Fibroblast of the aortic adventitia (primary cell): ENCODE results near the gene DUOX2. TPM values are rescaled to one million over a fixed set of nuclear protein-coding genes. Genes with fewer than 3 reads are reported as not detected.
"Not testable (repeated sequence)": the region's sequence is repeated elsewhere in the genome, so short reads cannot be mapped to it uniquely, and the experiment has no call there.

ENCODE experiments used
- DNase-seq: peaks from one replicate; pipeline ENCODE4 v3.0.0-alpha.2; 2010; ENCODE audit warnings: low read depth
- H3K4me3 ChIP-seq: 2 replicates; pipeline ENCODE4 v1.5.1; 2011; ENCODE audit warnings: low read depth, mild to moderate bottlenecking, control low read depth, low read length, moderate library complexity
- CTCF ChIP-seq: IDR thresholded peaks from 2 replicates; pipeline ENCODE4 v1.5.1; 2011; ENCODE audit warnings: mild to moderate bottlenecking, low read length, control low read depth, inconsistent platforms; ENCODE audit not compliant: insufficient read depth
- small RNA-seq: library from RNA; depleted of rRNA; stranded (forward); fragments of <200 nt; gene quantifications from one replicate; pipeline ENCODE3, GENCODE V24; 2012
- total RNA-seq: library from RNA; depleted of rRNA; stranded (reverse); fragments of >200 nt; gene quantifications from 2 replicates; pipeline ENCODE4 v1.2.3, GENCODE V29; 2012; ENCODE audit warnings: low replicate concordance

The DUOX2 gene
- total RNA-seq, 1 donor, result not detected

GRCh38 chr15:45050587-45050986 is 63.4 kb downstream of the DUOX2 start:
- DNase-seq, result no peak
- TF ChIP-seq CTCF, result no peak
- no peak overlapping the region for H3K4me3 ChIP-seq

- H3K4me3 ChIP-seq, result no peak overlapping the region
- TF ChIP-seq CTCF, result no peak
- peak; percentile 35 for DNase-seq
Measured at GRCh38 chr15:45048794-45049631, 65.0 kb downstream of the DUOX2 start.

GRCh38 chr15:45048449-45048793 is 65.6 kb downstream of the DUOX2 start:
- not testable (repeated sequence) for H3K4me3 ChIP-seq, DNase-seq

- not testable (repeated sequence) for H3K4me3 ChIP-seq, DNase-seq
Measured at GRCh38 chr15:45044270-45044669, 69.7 kb downstream of the DUOX2 start.

DNA sequence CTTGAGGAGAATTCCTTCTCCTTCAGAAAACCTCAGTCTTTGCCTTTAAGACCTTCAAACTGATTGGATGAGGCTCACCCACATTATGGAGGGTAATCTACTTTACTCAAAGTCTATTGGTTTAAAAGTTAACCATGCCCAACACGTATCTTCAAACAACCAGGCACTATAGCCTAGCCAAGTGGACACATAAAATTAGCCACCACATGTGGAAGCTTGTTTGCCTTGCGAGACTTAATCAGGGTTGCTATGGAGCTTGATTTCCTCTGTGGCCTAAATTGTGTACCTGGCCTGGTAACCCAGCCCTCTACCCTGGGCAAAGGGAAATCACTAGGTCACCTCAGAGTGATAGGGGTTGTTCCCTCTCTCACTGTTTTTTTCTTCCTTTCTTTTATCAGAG is 71.1 kb downstream of the DUOX2 start:
- not testable (repeated sequence) for H3K4me3 ChIP-seq, DNase-seq

Small RNA genes lying within 50 kb of the gene (small RNA-seq; reads per million reads assigned to genes)
- not detected for gene RF00019

Other genes starting within 250 kb of the DUOX2 start
- gene TERB2, start 157.5 kb downstream of the DUOX2 start, total RNA-seq, result not detected in 2 replicates
- gene SORD, start 91.0 kb downstream of the DUOX2 start, total RNA-seq, result 9.8 and 13.2 TPM in 2 replicates
- gene DUOXA2, start 154 bp upstream of the DUOX2 start, total RNA-seq, result not detected in 2 replicates
- gene DUOXA1, start 15.7 kb upstream of the DUOX2 start, total RNA-seq, result 0.36 TPM in 1 of 2 replicates, not detected in the other
- gene DUOX1, start 15.8 kb upstream of the DUOX2 start, total RNA-seq, result not detected in 2 replicates
- 1.9 and 11.0 TPM in 2 replicates for gene SHF, start 73.8 kb upstream of the DUOX2 start, total RNA-seq
- gene SLC28A2, start 138.1 kb upstream of the DUOX2 start, total RNA-seq, result not detected in 2 replicates